Right lobe of liver (tissue), 6 donors: ENCODE results near the gene NOS3. TPM values are rescaled to one million over a fixed set of nuclear protein-coding genes. Genes with fewer than 3 reads are reported as not detected.

Source experiments
- ATAC-seq, 4 donors: fragments of 200-7000 bp; cut with Tn5 transposase; one replicate each; pipeline ENCODE4 v1.9.1; 2020; ENCODE audit warnings: mild to moderate bottlenecking in 4 of 4, moderate library complexity in 4 of 4
- DNase-seq, 3 donors: peaks; one replicate each; pipeline ENCODE4 v3.0.0-alpha.2; 2020
- H3K27ac ChIP-seq, 3 donors: fragments of 200-600 bp; one replicate each; pipeline ENCODE4 v1.8.0; 2022
- H3K27me3 ChIP-seq, 2 donors: fragments of 200-600 bp; one replicate each; pipeline ENCODE4 v1.8.0; 2022
- H3K36me3 ChIP-seq, 4 donors: fragments of 200-600 bp; sonication (generic) in 1 of 4; one replicate each; pipeline versions ENCODE4 v1.5.1 to v1.8.0; 2017 to 2022; ENCODE audit warnings: control low read depth in 1 of 4
- H3K4me1 ChIP-seq, 4 donors: fragments of 200-600 bp; sonication (generic) in 1 of 4; one replicate each; pipeline versions ENCODE4 v1.5.1 to v1.8.0; 2017 to 2022; ENCODE audit warnings: control low read depth in 1 of 4
- H3K4me3 ChIP-seq, 3 donors: fragments of 200-600 bp; one replicate each; pipeline ENCODE4 v1.8.0; 2022
- H3K9me3 ChIP-seq, 4 donors: fragments of 200-600 bp; sonication (generic) in 1 of 4; one replicate each; pipeline versions ENCODE4 v1.5.1 to v1.8.0; 2017 to 2022; ENCODE audit warnings: control low read depth in 1 of 4
- POLR2A ChIP-seq: fragments of 450-650 bp; IDR thresholded peaks from one replicate; pipeline ENCODE4 v1.6.1; 2017; ENCODE audit warnings: antibody characterized with exemption, mild to moderate bottlenecking
- WGBS: methylation state at CpG from one replicate; pipeline ENCODE4 v1.1.6; 2018; ENCODE audit warnings: low coverage, low lambda C conversion rate; ENCODE audit not compliant: insufficient coverage; ENCODE audit errors: missing lambda C conversion rate; 5-methylcytosine and 5-hydroxymethylcytosine counted together
- intact Hi-C, 2 donors: fragments of 100-400 bp; cut with DNase I; formaldehyde crosslinking; loops; one replicate each; pipeline versions ENCODE4 v1.11.2 to v1.14.1; 2022
- total RNA-seq, 6 experiments: library from RNA; depleted of rRNA in 2 of 6; stranded (reverse); fragments of >200 nt in 2 of 6; fragmentation: NEBNext Ultra II Directional in 3 of 6; extraction: Animal tissue kit (Norgen Biotek cat#: 25700) in 3 of 6; gene quantifications; one replicate each; pipeline versions ENCODE4 v1.1.0 to v1.2.4, GENCODE V29; 2016 to 2023
- TF ChIP-seq, protein P1 (sequence below), 4 donors: fragments of 200-600 bp in 3 of 4; fragments of 450-650 bp in 1 of 4; IDR thresholded peaks; one replicate each; pipeline versions ENCODE4 v1.5.1 to v1.8.0; 2016 to 2022; ENCODE audit warnings: antibody characterized with exemption in 4 of 4, mild to moderate bottlenecking in 2 of 4
- donor health status: DM: no; HTN: yes; CAD: no.
- donor health status: DM: no; HTN: no; CAD: no.
- donor health status: DM: no; HTN: no; CAD: no.
- donor health status: DM: no; HTN: yes; CAD: no.
- donor health status: DM: no; HTN: yes; CAD: no.

NOS3 gene
- total RNA-seq, 6 experiments from 2014 or later: 2.4 to 9.2 (median 5.0) TPM

DNA sequence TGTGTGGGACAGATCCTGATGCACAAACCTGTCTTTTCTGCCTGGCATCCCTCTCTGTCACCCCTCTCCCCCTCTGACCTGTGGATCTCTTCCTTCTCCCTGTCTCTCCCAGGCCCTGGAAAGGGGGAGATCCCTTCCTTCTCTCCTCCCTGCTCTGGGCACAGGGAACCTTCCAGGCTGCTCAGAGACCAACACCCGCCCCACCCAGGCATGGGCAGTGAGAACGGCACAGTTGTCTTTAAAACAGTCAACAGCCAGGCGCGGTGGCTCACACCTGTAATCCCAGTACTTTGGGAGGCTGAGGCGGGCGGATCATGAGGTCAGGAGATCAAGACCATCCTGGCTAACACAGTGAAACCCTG, 47.4 kb upstream of the NOS3 start:
- H3K9me3 ChIP-seq: no peaks in the 10 kb centered on the region
- H3K27ac ChIP-seq: no peak overlapping the region
- TF ChIP-seq, protein P1, sequence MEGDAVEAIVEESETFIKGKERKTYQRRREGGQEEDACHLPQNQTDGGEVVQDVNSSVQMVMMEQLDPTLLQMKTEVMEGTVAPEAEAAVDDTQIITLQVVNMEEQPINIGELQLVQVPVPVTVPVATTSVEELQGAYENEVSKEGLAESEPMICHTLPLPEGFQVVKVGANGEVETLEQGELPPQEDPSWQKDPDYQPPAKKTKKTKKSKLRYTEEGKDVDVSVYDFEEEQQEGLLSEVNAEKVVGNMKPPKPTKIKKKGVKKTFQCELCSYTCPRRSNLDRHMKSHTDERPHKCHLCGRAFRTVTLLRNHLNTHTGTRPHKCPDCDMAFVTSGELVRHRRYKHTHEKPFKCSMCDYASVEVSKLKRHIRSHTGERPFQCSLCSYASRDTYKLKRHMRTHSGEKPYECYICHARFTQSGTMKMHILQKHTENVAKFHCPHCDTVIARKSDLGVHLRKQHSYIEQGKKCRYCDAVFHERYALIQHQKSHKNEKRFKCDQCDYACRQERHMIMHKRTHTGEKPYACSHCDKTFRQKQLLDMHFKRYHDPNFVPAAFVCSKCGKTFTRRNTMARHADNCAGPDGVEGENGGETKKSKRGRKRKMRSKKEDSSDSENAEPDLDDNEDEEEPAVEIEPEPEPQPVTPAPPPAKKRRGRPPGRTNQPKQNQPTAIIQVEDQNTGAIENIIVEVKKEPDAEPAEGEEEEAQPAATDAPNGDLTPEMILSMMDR (IDR thresholded peaks at IDR 0.05): no peak
- no peak for TF ChIP-seq POLR2A
- no peaks in the 10 kb centered on the region for H3K4me1 ChIP-seq
- ATAC-seq (no peak), DNase-seq (peak in 1 of 3 donors; percentile 24)
- no peaks in the 10 kb centered on the region for H3K36me3 ChIP-seq
- no peak overlapping the region for H3K4me3 ChIP-seq
- no peaks in the 10 kb centered on the region for H3K27me3 ChIP-seq
- intact Hi-C loops: no loop called here
- WGBS: 87% methylated on average over 6 of the region's 6 CpGs

DNA sequence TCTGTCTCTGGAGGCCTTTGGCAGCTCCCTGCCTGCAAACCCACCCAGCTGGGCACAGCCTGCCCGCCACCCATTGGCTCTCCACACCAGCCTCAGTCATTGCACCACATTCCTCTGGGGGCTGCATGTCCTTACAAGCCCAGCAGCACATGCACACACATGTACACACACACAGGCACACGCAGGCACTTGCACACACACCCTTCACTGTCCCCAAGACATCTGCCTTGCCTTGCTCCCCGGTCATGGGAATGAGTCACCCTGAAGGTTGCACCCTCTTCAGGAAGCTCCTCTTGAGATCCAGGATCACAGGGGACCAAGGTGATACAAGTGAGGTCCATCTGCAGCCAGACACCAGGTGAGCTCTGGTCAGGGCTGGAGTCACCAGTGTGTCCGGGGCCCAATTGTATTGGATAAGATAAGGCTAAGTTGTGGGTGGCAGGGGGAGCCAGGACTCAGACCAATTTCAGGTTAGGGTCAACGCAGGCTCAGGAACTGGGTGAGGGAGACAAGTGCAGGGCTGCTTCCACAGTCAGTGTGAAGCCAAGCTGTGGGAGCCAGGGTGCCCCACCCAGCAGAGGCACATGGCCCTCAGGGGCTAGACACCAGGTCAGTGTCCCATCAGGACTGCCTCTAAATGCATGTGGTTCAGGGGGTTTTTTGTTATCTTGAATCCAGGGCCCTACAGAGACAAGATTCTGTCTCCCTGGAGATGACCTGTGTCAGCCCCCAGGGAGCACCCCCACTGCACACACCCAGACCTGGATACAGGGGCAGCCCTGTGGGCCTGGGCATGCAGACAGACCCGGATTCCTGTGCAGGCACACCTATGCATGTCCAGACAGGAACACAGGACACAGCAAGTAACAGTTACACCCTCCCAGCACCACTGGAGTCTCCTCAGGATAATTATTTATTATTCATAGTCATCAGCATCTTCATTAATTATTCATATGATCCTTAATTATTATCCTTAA, 46.5 kb upstream of the NOS3 start:
- Histone ChIP-seq H3K4me3 (no peak overlapping the region), H3K9me3 (no peaks in the 10 kb centered on the region), H3K36me3 (no peaks in the 10 kb centered on the region), H3K4me1 (no peaks in the 10 kb centered on the region), H3K27me3 (no peaks in the 10 kb centered on the region), H3K27ac (no peak overlapping the region)
- intact Hi-C loops: no loop called here
- ATAC-seq: no peak
- TF ChIP-seq, protein P1 (IDR thresholded peaks at IDR 0.05): no peak
- no peak for TF ChIP-seq POLR2A
- DNase-seq: peak in 1 of 3 donors; percentile 33
- 90% methylated on average over 2 of the region's 6 CpGs for WGBS

- Histone ChIP-seq H3K27ac (no peak overlapping the region), H3K27me3 (no peaks in the 10 kb centered on the region), H3K4me3 (no peak overlapping the region), H3K4me1 (no peaks in the 10 kb centered on the region), H3K36me3 (no peaks in the 10 kb centered on the region), H3K9me3 (no peaks in the 10 kb centered on the region)
- WGBS: 48% methylated on average over 8 of the region's 19 CpGs
- DNase-seq (peak in 1 of 3 donors; percentile 42), ATAC-seq (no peak)
- TF ChIP-seq, protein P1 (IDR thresholded peaks at IDR 0.05): no peak
- no peak for TF ChIP-seq POLR2A
- intact Hi-C loops: no loop called here
These were observed 45.5 kb upstream of the NOS3 start for GRCh38 chr7:150945171-150945852.

DNA sequence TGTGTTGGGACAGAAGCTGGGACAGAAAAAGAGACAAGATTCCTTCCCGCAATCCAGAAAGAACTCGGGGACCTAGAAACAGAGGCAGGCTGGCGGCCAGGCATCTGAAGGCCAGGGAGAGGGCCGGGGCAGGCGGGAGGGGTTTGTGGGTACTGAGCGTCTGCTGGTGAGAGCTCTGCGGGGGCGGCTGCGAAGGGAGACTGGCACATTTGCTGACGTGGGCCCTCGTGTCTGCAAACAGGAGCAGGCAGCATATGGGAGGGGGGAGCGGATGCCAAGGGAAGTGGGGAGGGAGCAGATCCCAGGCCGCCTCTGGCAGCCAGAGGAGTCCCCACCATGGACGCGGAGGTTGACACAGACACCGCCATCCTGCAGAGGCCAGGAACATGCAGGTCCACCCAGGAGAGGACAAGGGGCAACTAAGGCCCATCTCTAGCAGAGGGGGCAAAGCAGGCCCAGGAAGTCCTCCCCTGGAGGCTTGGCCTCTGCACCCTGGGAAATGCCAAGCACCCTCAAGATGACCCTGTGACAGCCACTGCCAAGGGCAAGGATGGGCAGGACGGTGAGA, 44.9 kb upstream of the NOS3 start:
- no peak overlapping the region for H3K27ac ChIP-seq
- WGBS: 68% methylated on average over 3 of the region's 17 CpGs
- no peaks in the 10 kb centered on the region for H3K4me1 ChIP-seq
- no peaks in the 10 kb centered on the region for H3K27me3 ChIP-seq
- no peak for TF ChIP-seq POLR2A
- TF ChIP-seq, protein P1 (IDR thresholded peaks at IDR 0.05): no peak
- intact Hi-C loops: no loop called here
- H3K36me3 ChIP-seq: no peaks in the 10 kb centered on the region
- H3K4me3 ChIP-seq: no peak overlapping the region
- no peaks in the 10 kb centered on the region for H3K9me3 ChIP-seq
- ATAC-seq (no peak), DNase-seq (peak in 2 of 3 donors; percentile 34 to 39)
